ENCODE data around the gene MZT2B. TPM values are rescaled to one million over a fixed set of nuclear protein-coding genes. Genes with fewer than 3 reads are reported as not detected.

The MZT2B gene
- total and polyA plus RNA-seq, 9 of the 15 experiments (the other 6 are each of a cell fraction or from before 2014, with no cell fraction given), result 5.1 to 435 (median 102) TPM

GRCh38 chr2:130181325-130181879 is 660 bp upstream of the MZT2B start, which contains the start of gene SMPD4 (continued):
- TF ChIP-seq, protein P1, sequence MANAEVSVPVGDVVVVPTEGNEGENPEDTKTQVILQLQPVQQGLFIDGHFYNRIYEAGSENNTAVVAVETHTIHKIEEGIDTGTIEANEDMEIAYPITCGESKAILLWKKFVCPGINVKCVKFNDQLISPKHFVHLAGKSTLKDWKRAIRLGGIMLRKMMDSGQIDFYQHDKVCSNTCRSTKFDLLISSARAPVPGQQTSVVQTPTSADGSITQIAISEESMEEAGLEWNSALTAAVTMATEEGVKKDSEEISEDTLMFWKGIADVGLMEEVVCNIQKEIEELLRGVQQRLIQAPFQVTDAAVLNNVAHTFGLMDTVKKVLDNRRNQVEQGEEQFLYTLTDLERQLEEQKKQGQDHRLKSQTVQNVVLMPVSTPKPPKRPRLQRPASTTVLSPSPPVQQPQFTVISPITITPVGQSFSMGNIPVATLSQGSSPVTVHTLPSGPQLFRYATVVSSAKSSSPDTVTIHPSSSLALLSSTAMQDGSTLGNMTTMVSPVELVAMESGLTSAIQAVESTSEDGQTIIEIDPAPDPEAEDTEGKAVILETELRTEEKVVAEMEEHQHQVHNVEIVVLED (CRISPR knock-in tag; IDR thresholded peaks at IDR 0.05), result peak; percentile 56; the same call in 1 of the 2 replicates
- TF ChIP-seq POLR2G (IDR thresholded peaks at IDR 0.05; ENCODE audit: low read depth, low read length) (peak; percentile 89), SIN3B (IDR thresholded peaks at IDR 0.05; ENCODE audit: low read depth) (peak; percentile 99), TRIM28 (IDR thresholded peaks at IDR 0.05) (no peak), CBX2 (IDR thresholded peaks at IDR 0.05; ENCODE audit: insufficient read depth, low read length, poor library complexity, severe bottlenecking) (no peak), ZBTB9 (CRISPR knock-in tag; IDR thresholded peaks at IDR 0.05) (no peak), FOXJ2 (tag; IDR thresholded peaks at IDR 0.05) (peak; percentile 82), ETV6 (IDR thresholded peaks at IDR 0.05; ENCODE audit: borderline replicate concordance in 1 of 2, low read depth in 2 of 2, low read length in 1 of 2) (no peak), ETV6 (CRISPR knock-in tag; IDR thresholded peaks at IDR 0.05; ENCODE audit: borderline replicate concordance) (no peak), SUPT5H (IDR thresholded peaks at IDR 0.05) (0 out of 2 replicates have a peak, but pooled peaks have one; percentile 60), NFRKB (IDR thresholded peaks at IDR 0.05; ENCODE audit: low read depth) (peak; percentile 61; the same call in 1 of the 2 replicates), ZNF639 (CRISPR knock-in tag; conservative IDR thresholded peaks at IDR 0.05 in 1 of 2, IDR thresholded peaks at IDR 0.05 in 1 of 2) (no peak; a peak in 1 of 4 replicates), BHLHE40 (IDR thresholded peaks at IDR 0.05; ENCODE audit: low read length) (no peak; the same call in 1 of the 2 replicates), MAZ (CRISPR knock-in tag; conservative IDR thresholded peaks at IDR 0.05 in 1 of 2, IDR thresholded peaks at IDR 0.05 in 1 of 2) (no peak; a peak in 1 of 4 replicates), KLF6 (CRISPR knock-in tag; IDR thresholded peaks at IDR 0.05; ENCODE audit: borderline replicate concordance) (peak; percentile 92; the same call in 1 of the 2 replicates), ADNP (tag; IDR thresholded peaks at IDR 0.05) (no peak), SRSF1 (IDR thresholded peaks at IDR 0.05; ENCODE audit: low read depth, low read length) (peak; percentile 15; the same call in 1 of the 2 replicates), ZNF263 (CRISPR knock-in tag; IDR thresholded peaks at IDR 0.05; ENCODE audit: borderline replicate concordance) (no peak), CREB1 (IDR thresholded peaks at IDR 0.05) (peak; percentile 97), CREB1 (CRISPR knock-in tag; IDR thresholded peaks at IDR 0.05) (peak; percentile 97), NCOA4 (IDR thresholded peaks at IDR 0.05; ENCODE audit: partially characterized antibody) (no peak), RBFOX2 (IDR thresholded peaks at IDR 0.05; ENCODE audit: low read depth, low read length) (peak; percentile 92), ARNT (IDR thresholded peaks at IDR 0.05) (no peak)
- TF ChIP-seq, protein P2, sequence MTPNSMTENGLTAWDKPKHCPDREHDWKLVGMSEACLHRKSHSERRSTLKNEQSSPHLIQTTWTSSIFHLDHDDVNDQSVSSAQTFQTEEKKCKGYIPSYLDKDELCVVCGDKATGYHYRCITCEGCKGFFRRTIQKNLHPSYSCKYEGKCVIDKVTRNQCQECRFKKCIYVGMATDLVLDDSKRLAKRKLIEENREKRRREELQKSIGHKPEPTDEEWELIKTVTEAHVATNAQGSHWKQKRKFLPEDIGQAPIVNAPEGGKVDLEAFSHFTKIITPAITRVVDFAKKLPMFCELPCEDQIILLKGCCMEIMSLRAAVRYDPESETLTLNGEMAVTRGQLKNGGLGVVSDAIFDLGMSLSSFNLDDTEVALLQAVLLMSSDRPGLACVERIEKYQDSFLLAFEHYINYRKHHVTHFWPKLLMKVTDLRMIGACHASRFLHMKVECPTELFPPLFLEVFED (CRISPR knock-in tag; conservative IDR thresholded peaks at IDR 0.05), result no peak

Measured in K562 (cell line).